Skeletal muscle cell (primary cell): ENCODE results near the gene AMN.
"Not testable (repeated sequence)": the region's sequence is repeated elsewhere in the genome, so short reads cannot be mapped to it uniquely, and the experiment has no call there.

Source experiments
- DNase-seq: peaks from one replicate; pipeline ENCODE4 v3.0.0-alpha.2; 2010; ENCODE audit warnings: low read depth
- H3K4me3 ChIP-seq: 2 replicates; pipeline ENCODE4 v1.5.1; 2011; ENCODE audit warnings: low read depth, mild to moderate bottlenecking, control low read depth, low read length, moderate library complexity

AMN gene

DNA sequence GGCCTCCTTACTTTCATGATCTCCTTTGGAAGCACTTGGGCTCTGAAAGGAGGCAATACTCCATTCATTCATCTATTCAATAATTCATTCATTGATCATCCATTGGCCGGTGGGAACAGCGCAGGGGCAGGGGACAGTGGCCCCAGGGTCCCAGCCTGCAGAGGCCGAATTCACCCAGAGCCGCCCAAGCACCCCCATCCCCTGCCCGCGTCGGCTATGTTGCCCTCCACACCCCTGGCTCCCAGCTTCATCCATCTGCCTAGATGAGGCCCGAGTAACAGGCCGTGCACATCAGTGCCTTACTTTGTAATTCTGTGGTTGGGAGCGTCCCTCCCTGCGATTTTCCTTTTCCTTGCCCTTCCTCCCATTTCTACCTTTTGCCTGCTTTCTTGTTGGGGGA lies 3.2 kb downstream of the AMN start:
- DNase-seq = no peak
- no peak overlapping the region for H3K4me3 ChIP-seq

DNA sequence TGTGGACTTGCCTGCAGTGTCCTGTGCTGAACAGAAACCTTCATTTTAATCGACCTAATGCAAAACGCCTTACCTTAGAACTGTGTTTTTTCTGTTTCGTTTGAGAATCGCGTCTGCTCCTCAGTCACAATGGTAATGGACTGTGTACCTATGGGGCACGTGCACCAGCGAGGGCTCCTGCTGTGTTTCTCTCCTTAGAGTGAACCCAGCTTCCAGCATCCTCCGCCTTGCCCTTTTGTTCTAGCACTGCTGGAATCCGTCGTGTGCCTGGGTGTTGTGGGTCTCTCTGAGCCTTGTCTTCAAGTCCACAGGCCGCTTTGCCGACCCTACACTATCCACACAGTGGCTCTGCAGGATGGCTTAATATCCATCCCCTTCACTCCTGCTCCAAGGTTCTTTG lies 3.6 kb downstream of the AMN start:
- H3K4me3 ChIP-seq = no peak overlapping the region
- no peak for DNase-seq

DNA sequence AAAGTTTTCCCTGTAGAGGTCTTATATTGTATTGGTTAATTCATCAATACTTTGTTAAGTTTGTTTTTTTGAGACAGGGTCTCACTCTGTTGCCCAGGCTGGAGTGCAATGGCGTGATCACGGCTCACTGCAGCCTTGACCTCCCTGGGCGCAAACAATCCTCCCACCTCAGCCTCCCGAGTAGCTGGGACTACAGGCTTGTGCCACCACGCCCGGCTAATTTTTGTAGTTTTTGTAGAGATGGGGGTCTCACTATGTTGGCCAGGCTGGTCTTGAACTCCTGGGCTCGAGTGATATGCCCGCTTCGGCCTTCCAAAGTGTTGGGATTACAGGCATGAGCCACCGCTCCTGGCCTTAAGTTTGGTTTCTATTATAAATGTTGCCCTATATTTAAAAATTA lies 4.4 kb downstream of the AMN start:
- not testable (repeated sequence) for H3K4me3 ChIP-seq, DNase-seq

DNA sequence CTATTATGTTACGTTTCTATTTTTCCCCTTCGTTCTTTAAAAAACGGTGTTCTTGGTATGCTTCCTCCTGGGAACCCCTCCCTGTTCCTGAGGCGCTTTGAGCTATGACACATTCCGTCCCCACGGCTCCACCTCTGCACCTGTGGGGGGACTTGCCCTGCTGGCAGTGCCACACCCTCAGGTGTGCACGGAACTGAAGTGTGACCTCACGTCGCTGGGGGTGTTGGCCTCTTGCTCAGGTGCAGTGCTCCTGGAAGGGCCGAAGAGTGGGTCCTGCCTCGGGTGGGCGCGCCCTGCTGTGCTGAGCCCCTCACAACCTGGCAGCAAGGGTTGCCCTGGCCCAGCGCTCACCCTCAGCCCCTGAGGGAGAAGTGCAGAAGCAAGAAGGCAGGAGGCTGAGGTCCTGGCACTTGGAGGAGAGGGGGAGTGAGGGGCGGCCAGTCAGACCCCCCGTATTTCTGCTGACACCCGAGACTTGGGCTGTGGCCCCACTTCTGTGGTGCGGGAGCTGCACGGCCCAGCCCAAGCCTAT lies 4.9 kb downstream of the AMN start:
- no peak overlapping the region for H3K4me3 ChIP-seq
- DNase-seq = no peak

DNA sequence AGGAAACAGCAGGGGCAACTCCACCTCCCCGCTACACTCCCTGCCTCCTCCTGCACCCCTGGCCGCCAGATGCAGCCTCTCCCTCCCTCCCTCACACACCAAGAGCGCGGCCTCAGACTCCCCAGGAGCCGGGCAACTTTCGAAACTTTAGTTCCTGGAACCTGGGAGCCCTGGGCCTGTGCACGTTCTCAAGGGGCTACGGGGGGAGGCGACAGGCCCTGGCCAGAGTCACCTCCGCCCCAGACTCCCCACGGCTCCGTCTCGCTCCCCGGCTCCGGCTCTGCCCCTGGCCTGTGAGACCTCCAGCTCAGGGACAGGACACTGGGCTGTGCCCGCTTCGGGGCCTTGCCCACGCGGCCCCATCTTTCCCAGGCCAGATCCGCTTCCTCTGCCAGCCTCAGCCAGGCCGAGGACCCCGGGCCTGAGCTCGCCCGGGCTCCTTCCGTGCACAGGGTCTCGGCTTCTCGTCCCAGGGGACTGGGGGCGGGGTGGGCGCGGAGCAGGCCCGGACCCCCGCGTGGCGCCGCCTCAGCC lies 5.5 kb downstream of the AMN start:
- H3K4me3 ChIP-seq = peak overlapping the region; percentile 38
- no peak for DNase-seq

DNA sequence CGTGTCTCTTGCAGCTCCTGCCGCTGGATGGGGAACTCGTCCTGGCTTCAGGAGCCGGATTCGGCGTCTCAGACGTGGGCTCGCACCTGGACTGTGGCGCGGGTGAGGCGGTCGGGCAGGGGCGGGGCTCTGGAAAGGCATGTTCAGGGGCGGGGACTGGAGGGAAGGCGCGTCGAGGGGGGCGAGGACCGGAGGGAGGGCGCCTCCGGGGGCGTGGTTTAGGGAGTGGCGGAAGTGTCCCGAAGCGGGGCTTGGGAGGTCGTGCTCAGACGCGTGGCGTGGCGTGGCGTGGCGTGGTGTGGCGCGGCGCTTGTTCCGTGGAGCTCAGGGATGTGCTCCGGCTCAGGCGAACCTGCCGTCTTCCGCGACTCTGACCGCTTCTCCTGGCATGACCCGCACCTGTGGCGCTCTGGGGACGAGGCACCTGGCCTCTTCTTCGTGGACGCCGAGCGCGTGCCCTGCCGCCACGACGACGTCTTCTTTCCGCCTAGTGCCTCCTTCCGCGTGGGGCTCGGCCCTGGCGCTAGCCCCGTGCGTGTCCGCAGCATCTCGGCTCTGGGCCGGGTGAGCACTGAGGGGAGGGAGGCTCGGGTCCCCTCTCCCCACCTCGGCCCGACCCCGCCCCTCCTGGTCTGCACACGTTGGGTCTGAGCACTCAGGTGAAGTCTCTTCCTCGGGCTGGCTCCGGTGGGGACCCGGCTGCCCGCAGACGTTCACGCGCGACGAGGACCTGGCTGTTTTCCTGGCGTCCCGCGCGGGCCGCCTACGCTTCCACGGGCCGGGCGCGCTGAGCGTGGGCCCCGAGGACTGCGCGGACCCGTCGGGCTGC lies 6.2 kb downstream of the AMN start:
- peak overlapping the region; percentile 38 for H3K4me3 ChIP-seq
- DNase-seq = no peak

DNA sequence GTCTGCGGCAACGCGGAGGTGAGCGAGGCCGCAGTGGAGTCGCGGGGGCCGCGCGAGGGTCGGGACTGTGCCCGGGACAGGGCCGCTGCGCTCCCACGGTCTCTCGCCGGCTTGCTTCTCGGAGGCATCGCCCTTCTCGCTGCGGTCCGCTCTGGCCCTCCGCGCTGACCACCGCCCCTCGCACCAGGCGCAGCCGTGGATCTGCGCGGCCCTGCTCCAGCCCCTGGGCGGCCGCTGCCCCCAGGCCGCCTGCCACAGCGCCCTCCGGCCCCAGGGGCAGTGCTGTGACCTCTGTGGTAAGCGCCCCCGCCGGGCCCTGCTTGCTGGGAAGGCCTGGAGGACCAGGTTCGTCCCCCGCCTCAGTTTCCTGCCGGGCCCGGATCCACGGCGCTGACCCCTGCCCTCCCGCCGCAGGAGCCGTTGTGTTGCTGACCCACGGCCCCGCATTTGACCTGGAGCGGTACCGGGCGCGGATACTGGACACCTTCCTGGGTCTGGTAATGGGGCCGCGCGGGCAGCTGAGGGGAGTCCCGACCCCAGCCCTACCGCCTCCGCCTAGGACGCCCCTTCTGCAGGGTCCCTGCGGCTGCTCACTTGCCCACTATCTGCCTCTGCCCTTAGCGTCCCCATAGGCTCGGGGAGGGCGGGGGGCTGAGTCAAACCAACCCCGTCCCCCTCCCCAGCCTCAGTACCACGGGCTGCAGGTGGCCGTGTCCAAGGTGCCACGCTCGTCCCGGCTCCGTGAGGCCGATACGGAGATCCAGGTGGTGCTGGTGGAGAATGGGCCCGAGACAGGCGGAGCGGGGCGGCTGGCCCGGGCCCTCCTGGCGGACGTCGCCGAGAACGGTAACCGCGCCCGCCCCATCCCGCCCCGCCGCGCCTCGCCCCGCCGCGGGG lies 7.0 kb downstream of the AMN start:
- DNase-seq = no peak
- peak overlapping the region; percentile 38 for H3K4me3 ChIP-seq

DNA sequence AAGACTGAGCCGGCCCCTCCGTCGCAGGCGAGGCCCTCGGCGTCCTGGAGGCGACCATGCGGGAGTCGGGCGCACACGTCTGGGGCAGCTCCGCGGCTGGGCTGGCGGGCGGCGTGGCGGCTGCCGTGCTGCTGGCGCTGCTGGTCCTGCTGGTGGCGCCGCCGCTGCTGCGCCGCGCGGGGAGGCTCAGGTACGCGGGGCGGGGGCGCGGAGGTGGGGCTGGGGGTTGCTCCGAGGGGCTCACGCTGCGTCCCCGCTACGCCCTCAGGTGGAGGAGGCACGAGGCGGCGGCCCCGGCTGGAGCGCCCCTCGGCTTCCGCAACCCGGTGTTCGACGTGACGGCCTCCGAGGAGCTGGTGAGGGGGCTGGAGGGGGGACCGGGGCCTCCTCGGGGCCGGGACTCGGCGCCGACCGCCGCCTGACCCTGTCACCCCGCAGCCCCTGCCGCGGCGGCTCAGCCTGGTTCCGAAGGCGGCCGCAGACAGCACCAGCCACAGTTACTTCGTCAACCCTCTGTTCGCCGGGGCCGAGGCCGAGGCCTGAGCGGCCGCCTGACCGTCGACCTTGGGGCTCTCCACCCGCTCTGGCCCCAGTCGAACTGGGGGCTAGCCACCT lies 7.8 kb downstream of the AMN start:
- DNase-seq = no peak
- no peak overlapping the region for H3K4me3 ChIP-seq

DNA sequence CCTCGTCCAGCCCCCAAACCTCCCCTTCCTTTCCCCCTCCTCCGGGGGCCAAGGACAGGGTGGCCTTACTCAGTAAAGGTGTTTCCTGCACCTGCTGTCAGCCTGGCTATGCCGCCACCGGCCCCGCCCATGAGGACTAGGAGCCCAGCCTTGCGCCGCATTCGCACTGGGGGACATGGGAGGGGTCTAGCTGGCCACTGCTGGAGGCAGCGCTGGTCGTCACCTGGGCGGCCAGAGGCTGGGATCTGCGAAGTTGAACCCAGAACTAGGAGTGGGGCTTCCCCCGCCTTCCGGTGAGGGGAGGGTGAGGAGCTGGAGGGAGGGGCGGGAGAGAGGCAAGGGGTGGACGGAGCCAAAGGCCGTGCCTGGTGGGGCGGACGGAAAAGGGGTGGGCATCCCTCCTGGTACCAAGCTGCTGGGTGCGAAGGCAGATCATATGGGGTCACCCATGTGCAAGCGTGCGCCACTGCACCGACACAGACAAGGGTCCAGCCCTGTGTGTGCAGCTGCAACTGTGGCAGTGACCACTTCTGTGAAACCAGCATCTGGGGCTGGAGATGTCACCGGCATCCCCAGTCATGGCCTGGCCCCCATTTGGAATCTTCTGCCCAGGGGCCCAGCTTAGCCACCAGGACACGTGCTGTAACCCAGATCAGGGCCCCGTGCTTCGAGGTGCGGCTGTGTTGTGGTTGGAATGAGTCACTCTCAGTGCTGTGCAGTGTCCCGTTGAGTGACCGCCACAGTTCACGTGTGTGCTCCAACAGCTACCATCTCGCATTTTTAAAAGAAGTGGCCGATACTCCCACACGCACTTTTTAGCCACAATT lies 8.5 kb downstream of the AMN start:
- no peak overlapping the region for H3K4me3 ChIP-seq
- no peak for DNase-seq

DNA sequence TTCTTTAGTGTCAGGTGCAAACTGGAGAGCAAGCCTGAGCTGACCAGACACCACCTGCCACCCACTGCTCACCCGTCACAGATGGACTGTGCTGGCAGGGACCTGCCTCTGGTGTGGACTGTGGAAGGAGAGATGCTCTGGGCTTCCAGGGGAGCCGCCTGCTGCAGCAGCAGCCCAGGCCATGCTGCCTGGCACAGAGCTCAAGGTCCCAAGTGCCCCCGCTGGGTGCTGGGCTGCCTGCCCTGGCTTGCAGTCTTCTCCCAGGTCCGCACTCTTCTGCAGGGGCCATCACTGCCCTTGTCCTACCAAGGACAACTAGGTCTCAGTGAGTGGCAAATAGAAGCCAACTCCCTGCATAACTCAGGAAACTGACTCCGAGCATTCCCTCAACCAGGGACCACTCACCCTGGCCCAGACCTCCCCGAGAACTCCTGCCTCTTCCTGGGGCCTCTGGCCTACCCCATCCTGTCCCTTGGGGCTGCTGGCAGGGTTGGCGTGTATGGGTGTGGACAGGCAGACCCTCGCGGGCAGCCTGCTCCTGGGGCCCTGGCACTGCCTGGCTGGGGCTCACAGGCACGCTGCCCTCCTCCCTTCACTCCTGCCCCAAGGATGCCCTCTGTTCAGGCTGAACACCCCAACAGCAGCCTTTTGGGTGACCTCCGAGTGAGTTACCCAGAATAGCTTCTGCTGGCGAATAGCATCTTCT lies 9.3 kb downstream of the AMN start:
- DNase-seq = no peak
- no peak overlapping the region for H3K4me3 ChIP-seq

DNA sequence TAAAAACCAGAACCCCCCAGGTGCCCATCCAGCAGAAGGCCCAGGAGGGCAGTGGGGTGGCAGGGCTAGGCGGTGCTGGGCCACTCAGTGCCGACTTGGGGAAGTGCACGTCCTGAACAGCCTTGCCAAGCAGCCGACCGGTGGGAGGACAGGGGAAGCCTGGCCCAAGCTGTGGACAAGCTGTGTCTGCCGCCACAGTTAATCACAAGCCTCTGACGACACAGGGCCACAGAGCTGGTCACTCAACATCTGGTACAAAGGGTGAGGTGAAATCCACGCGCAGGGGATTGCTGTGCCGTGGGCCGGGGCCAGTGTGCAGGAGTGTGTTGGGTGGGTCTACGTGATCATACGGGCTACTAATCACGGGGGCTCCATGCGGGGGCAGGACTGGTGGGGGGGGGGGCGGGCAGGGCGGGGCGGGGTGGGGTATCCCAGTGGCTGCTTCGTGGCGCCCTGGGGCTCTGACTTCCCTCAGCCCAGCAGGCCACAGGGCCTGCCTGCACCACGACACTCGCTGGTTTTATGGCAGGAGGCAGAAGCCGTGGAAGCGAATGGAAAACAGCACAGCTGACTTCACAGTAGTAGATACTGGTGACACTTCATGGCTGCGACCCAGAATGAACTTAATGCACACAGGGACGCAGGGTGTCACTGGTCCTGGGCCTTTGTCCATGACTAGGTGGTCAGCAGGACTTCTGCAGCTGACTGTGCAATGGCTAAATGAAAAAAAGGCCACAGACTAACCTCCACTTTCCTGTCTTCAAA lies 10.2 kb downstream of the AMN start:
- no peak for DNase-seq

DNA sequence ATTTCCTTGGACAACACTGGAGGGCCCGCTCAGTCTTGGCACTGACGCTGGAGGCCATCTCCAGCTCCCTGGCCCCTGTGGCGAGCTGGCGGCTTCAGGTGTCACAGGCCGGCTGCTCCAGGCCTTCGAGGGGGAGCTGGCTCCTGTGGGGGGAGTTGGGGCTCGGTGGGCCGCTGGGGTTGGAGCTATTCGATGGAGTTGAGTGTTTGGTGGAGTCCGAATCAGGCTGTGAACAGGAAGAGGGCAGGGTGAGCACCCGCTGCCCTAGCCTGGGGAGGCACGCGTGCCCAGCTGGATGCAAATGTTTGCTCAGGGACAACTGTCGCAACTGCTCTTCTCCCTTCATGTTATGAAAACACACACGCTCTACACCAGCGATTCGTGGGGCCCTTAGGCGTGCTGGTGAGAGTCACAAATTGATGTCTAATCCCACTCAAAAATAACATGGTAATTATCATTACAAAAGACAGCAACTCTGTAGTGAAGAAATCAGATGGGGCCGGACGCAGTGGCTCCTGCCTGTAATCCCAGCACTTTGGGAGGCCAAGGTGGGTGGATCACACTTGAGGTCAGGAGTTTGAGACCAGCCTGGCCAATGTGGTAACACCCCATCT lies 11.3 kb downstream of the AMN start:
- DNase-seq = no peak
- H3K4me3 ChIP-seq = no peak overlapping the region

More for the DNA sequence above, 10.2 kb downstream of the AMN start:
- no peak overlapping the region for H3K4me3 ChIP-seq

DNA sequence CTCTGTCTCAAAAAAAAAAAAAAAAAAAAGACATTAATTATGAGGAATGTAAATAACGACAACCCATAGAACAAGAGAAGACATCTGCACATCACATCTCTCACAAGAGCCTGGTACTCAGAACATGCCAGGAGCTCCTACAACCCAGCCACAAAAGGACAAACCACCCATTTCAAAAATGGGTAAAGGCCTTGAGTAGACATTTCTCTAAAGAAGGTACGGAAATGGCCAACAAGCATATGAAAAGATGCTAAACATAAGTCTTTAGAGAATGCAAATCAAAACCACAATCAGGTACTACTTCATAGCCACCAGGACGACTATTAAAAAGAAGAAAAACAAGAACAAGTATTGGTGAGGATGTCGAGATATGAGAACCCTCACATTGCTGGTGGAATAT lies 13.3 kb downstream of the AMN start:
- DNase-seq = no peak
- H3K4me3 ChIP-seq = no peak overlapping the region

DNA sequence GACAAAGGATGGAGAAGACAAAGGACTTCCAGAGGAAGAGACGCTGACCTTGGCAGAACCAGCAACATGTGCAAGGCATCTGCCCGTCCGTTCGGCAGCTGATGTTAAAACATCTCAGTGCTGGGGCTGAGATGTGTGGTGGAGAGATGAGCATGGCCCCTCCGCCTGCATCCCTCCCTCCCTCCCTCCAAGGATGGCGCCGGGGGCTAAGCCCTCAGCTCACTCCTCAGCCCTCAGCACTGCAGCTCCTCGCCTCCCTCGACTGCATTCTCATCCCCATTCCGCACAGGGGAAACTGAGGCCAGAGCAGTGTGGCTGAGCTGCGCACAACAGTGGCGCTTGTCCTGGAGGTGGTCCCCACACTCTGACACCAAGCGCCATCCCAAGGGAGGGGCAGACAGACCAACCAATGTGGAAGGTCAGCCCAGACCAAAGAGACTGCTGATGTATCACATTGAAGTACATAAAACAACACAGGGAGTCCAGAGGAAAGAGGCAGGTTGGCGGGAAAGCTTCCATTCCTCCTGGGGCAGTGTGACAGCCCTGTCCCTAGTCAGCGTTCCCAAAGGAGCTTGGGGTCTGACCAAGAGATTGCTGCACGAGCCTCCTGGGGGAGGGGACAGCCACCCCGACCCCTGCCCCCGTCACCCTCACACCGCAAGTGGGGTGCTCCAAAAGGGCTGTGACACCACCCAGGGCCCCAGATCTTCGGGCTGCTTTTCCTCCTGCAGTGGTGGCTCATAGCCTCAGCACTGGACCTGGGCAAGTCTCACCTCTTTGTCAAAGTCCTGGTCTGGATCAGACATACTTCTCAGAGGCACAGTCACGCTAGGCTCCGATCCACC lies 15.1 kb downstream of the AMN start:
- DNase-seq = no peak
- H3K4me3 ChIP-seq = no peak overlapping the region

DNA sequence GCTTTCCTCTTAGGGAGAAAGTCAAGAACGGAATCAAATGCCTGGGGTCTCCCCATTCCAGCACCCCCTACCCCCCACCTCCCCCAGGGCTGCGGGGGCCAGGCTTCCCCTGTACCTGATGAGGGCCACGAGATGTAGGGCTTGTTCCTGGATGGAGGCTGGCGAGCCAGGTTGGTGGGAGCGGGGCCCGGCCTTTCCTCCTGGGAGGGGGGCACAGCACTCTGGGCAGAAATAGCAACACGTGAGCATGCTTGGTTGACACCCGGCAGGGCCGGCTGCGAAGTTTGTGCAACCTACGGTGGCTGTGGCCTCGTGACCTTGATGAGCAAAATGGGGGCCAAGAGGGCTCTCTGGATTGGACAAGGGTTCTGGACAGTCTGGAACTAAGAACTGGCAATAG lies 15.7 kb downstream of the AMN start:
- H3K4me3 ChIP-seq = no peak overlapping the region
- DNase-seq = no peak

DNA sequence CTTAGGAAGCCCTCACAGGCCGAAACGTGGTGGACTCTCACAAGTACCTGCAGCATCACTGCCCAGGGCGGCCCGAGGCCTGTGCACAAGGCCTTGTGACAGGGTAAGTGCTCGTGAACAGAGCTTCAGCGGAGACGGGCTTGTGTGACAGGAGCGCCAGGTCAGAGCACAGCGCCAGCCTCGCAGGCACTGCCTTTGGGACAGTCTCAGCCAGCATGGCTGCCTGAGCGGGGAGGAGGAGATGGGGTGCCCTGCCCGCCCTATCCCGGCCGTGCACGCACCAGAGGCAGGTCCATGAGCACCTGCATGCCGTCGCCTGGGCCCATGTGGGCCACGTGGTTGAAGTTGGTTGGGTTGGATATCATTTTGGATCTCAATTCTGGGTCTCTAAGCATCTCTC lies 16.9 kb downstream of the AMN start:
- no peak overlapping the region for H3K4me3 ChIP-seq
- DNase-seq = no peak
